Hematopoietic multipotent progenitor cell treated with erythropoietin and hydrocortisone succinate and interleukin-3 and kit ligand, for 4 days (in vitro differentiated cells): ENCODE data around the gene ACACB.
A peak's percentile ranks its signal among the peaks of the same experiment; 100 is the strongest.

Source experiments
- DNase-seq: peaks from one replicate; pipeline ENCODE4 v3.0.0-alpha.2; 2015

The ACACB gene

DNA sequence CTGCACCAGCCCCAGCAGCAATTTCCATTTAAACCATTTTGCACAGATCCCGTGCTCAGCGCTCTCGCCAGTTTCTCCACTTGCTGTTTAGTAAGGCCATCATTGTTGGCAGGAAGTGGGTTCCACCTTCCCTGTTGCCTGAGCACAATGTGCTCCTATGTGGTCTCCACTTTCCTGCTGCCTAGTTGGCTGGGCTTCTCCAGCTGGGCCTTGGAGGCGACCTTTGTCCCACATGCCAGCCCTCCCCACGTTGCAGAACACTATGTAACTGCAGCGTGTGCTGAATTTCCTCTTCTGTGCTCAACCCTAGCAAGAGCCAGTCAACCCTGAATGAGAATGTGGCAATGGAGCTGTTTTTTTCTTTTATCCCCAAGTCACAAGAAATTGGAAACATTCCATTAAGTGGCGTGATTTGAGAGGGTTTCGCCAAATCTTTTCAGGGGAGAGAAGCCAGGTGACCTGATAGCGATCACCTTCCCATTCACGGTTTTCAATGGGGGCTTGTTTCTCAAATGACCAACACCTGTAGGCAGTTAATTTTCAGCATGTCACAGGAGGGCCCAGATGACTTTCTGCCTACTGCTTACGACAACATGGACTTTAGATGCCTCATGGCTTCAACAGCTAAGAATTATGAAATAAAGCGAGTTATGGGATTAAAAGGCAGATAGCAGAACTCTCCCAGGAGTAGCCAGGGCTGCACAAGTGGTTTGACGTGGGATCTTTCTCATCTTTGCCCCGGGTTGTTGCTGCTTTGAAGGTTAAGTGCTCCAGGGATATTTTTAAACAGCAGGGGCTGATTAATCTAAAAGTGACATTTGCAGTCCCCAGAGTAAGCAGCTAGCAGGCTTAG lies at the start of gene ACACB:
TSS of gene ACACB (plus strand) at position 830 of the 853 bp plus-strand sequence. CDS start 22,819 bp downstream, outside the sequence.
- peak; percentile 52 for DNase-seq

GRCh38 chr12:109069307-109070271 lies 46.8 kb upstream of the ACACB start:
- no peak for DNase-seq

DNA sequence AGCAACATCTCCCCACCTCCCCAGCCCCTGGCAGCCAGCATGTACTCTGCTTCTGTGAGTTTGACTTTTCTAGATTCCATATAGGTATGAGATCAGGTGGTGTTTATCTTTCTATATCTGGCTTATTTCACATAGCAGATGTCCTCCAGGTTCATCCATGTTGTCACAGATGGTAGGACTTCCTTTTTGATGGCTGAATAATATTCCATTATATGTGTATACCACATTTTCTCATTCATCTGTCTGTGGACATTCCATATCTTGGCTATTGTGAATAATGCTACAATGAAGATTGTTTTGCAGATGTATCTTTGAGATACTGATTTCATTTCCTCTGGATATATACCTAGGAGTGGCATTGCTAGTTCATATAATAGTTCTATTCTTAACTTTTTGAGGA lies 41.5 kb upstream of the ACACB start:
- no peak for DNase-seq

DNA sequence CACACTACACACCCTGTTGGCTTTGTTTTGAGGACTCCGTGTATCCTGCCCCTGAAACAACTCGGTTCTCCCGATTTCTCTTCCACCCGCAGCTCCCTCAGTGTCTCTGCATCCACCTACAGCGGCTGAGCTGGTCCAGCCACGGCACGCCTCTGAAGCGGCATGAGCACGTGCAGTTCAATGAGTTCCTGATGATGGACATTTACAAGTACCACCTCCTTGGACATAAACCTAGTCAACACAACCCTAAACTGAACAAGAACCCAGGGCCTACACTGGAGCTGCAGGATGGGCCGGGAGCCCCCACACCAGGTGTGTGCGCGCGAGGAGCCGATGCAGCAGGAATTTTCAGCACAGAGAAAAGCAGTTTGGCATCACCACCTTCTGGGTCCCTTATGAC lies 33.6 kb upstream of the ACACB start:
- DNase-seq, result no peak

DNA sequence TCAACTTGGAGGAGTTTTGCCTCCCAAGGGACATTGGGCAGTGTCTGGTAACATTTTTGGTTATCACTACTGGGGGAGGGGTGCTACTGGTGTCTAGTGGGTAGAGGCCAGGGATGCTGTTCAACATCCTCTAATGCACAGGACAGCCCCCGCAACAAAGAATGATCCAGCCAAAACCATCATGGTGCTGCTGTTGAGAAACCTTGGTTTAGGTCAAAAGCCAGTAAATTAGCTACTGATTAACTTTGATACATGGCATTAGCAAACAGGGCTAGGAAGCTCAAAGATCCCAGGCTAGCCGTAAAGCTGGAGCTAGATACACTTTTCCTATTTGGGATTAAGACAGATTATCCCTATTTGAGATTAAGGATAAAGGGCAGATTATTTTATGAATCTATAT lies 32.0 kb upstream of the ACACB start:
- DNase-seq, result no peak

- DNase-seq, result no peak
Measured at GRCh38 chr12:109085590-109085989, 30.8 kb upstream of the ACACB start.

DNA sequence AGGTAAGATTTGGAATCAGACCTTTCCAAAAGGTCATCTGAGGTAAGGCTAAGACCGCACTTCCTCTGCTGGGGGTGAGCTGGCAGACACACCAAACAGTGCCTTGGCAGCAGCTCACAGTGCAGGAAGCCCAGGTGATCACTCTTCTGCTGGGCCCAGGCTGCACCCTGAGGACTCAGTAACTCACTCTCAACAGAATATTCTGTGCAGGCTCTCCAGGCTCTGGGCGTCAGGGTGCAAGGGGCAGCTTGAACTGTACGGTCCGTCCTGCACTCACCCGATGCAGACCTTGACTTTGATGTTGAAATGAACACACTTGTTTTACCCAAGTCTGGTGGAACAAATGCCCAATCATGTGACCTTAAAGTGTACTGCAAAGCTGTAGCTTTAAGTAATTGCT lies 29.1 kb upstream of the ACACB start:
- DNase-seq, result no peak

- no peak for DNase-seq
Measured at GRCh38 chr12:109088818-109089217, 27.6 kb upstream of the ACACB start.

DNA sequence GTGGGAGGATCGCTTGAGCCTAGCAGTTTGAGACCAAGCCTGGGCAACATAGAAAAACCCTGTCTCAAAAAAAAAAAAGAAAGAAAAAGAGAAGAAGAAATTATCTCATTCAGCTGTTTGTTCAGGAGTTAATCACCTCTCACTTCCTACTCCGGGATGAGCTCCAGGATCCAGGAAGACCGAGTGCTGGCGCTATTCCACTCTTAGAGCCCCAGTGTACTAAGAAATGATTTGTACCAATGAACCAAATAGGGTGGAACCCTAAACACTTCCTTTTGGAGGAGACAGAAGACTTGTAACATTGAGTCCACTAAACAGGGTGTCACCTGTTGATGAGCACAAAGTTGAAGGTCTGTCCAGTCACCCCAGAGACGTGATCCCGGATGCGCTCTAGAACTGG lies 26.7 kb upstream of the ACACB start:
- DNase-seq, result no peak

GRCh38 chr12:109092497-109093021 lies 23.8 kb upstream of the ACACB start:
- peak; percentile 41 for DNase-seq

- peak; percentile 97 for DNase-seq
Measured at GRCh38 chr12:109093022-109093918, 23.1 kb upstream of the ACACB start, which contains the start of gene ALKBH2. TSS of gene ALKBH2 (minus strand) at chr12:109093472. CDS start at chr12:109092786, 686 bp downstream.

DNA sequence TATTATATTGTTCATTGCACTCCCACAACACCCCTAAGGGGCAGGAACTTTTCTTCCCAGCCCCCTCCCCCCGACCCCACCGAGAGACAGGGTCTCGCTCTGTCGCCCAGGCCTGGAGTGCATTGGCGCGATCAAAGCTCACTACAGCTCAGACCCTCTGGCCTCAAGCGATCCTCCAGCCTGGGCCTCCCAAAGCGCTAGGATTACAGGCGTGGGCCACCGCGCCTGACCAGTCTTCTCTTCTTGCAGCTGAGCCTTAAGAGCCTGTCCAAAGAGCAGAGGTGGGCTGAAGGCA lies 19.3 kb upstream of the ACACB start:
- DNase-seq, result no peak

GRCh38 chr12:109097435-109098182 lies 18.8 kb upstream of the ACACB start, which contains the start of gene UNG:
TSS of gene UNG (plus strand) at chr12:109097597. CDS start at chr12:109097680, 83 bp downstream.
- peak; percentile 98 for DNase-seq

DNA sequence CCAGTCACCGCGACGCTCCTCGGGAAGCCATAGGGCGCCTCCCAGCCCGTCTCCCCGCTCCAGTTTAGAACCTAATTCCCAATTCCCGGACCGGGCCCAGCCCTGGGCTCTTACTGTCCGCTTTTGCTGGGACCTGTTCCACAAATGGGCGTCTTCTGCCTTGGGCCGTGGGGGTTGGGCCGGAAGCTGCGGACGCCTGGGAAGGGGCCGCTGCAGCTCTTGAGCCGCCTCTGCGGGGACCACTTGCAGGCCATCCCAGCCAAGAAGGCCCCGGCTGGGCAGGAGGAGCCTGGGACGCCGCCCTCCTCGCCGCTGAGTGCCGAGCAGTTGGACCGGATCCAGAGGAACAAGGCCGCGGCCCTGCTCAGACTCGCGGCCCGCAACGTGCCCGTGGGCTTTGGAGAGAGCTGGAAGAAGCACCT lies 18.2 kb upstream of the ACACB start:
- DNase-seq, result no peak

DNA sequence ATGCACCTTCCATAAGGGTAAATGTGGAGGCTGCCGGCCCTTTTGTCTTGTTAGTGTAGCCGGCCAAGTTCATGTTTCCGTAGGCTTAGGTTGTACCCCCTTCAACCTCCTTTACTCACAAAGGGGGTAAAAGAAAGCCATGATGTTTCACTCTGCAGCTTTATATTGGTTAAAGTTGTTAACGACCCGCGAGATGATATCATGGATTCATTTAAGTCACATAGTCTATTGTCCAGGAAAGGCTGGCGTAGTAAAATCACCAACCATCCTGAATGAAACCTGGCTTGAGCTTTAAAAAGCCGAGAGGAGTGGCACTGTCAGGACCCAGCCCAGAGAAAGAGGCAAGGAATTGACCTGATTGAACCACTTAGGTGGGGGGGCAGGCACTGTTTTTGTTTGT lies 17.7 kb upstream of the ACACB start:
- DNase-seq, result no peak

GRCh38 chr12:109099431-109100020 lies 16.9 kb upstream of the ACACB start:
- DNase-seq, result peak; percentile 62

DNA sequence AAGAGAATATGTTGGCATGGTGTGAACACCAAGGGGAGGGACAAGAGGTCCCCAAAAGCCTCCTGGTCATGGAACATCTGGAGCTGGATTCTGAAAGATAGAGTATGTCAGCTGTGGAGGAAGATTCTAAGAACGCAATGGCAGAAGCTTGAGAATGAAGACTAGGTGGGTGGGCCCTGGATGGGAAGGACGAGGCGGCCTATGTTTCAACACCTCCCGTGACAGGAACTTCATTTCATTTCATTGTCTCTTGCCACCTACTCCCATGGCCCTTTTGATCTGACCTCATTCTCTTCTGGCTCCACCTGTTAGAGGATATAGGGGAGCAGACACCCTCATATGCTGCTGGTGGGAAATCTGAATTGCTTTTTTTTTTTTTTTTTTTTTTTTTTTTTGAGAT lies 15.6 kb upstream of the ACACB start:
- no peak for DNase-seq

DNA sequence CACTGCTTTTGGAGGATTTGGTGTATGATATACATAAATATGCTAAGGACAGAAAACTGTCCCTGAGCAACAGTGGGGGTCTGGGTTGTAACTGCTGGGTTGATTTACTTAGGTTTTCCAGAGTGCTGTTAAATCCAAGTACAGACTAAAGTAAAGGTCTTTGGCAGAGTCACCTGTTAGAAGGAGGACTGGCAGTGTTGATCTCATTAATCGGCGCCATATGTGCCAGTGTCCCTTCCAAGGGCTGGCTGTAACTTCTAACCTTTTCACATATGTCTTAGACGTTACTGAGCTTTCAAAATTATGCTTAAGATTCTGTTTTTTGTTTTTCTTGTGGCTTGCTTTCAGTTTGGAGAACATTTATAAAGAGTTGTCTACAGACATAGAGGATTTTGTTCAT lies 13.9 kb upstream of the ACACB start:
- no peak for DNase-seq

GRCh38 chr12:109105176-109105575 lies 11.2 kb upstream of the ACACB start:
- DNase-seq, result no peak

DNA sequence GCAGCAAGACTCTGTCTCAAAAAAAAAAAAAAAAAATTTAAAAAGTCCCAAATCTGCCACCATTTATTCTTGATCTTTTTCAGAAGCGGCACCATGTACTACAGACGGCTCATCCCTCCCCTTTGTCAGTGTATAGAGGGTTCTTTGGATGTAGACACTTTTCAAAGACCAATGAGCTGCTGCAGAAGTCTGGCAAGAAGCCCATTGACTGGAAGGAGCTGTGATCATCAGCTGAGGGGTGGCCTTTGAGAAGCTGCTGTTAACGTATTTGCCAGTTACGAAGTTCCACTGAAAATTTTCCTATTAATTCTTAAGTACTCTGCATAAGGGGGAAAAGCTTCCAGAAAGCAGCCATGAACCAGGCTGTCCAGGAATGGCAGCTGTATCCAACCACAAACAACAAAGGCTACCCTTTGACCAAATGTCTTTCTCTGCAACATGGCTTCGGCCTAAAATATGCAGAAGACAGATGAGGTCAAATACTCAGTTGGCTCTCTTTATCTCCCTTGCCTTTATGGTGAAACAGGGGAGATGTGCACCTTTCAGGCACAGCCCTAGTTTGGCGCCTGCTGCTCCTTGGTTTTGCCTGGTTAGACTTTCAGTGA lies 6.5 kb upstream of the ACACB start:
- no peak for DNase-seq
